Neural progenitor cell (in vitro differentiated cells): ENCODE data around the gene LRRC37A. TPM values are rescaled to one million over a fixed set of nuclear protein-coding genes. Genes with fewer than 3 reads are reported as not detected.
"Not testable (repeated sequence)": the region's sequence is repeated elsewhere in the genome, so short reads cannot be mapped to it uniquely, and the experiment has no call there.

Experiments used
- DNase-seq: peaks from one replicate; pipeline ENCODE4 v3.0.0-alpha.2; 2016; ENCODE audit warnings: low spot score
- H2AFZ ChIP-seq: fragments of 200-600 bp; sonication (generic); replicated peaks from 2 replicates; pipeline ENCODE4 v1.6.1; 2016; ENCODE audit warnings: antibody characterized with exemption
- H3F3A ChIP-seq: fragments of 200-600 bp; sonication (generic); 2 replicates; pipeline ENCODE4 v1.6.1; 2016; ENCODE audit warnings: antibody characterized with exemption, low read depth
- H3K27ac ChIP-seq: fragments of 200-600 bp; sonication (generic); 2 replicates; pipeline ENCODE4 v1.5.1; 2016; ENCODE audit warnings: mild to moderate bottlenecking
- H3K27me3 ChIP-seq: fragments of 200-600 bp; sonication (generic); 2 replicates; pipeline ENCODE4 v1.6.1; 2016; ENCODE audit warnings: mild to moderate bottlenecking, moderate library complexity
- H3K36me3 ChIP-seq: fragments of 200-600 bp; sonication (generic); 2 replicates; pipeline ENCODE4 v1.5.1; 2016
- H3K4me1 ChIP-seq: fragments of 200-600 bp; sonication (generic); 2 replicates; pipeline ENCODE4 v1.6.1; 2016; ENCODE audit warnings: mixed run types
- H3K4me2 ChIP-seq: fragments of 200-600 bp; sonication (generic); 2 replicates; pipeline ENCODE4 v1.6.1; 2016
- H3K4me3 ChIP-seq: fragments of 200-600 bp; sonication (generic); 2 replicates; pipeline ENCODE4 v1.5.1; 2016
- H3K79me2 ChIP-seq: fragments of 200-600 bp; sonication (generic); 2 replicates; pipeline ENCODE4 v1.6.1; 2016; ENCODE audit warnings: low read depth
- H3K9ac ChIP-seq: fragments of 200-600 bp; sonication (generic); 2 replicates; pipeline ENCODE4 v1.6.1; 2016
- H3K9me3 ChIP-seq: fragments of 200-600 bp; sonication (generic); 2 replicates; pipeline ENCODE4 v1.5.1; 2016; ENCODE audit warnings: low read depth
- H4K20me1 ChIP-seq: fragments of 200-600 bp; sonication (generic); 2 replicates; pipeline ENCODE4 v1.6.1; 2016; ENCODE audit warnings: low read depth
- H3K27ac Mint-ChIP-seq: 3 replicates; pipeline ENCODE4 v1.8.0; 2021; ENCODE audit warnings: mixed read lengths
- H3K27me3 Mint-ChIP-seq: 2 replicates; pipeline ENCODE4 v1.8.0; 2022; ENCODE audit warnings: low read depth, mild to moderate bottlenecking, inconsistent platforms, moderate library complexity, mixed read lengths; ENCODE audit not compliant: insufficient read depth
- H3K36me3 Mint-ChIP-seq: 3 replicates; pipeline ENCODE4 v1.8.0; 2021; ENCODE audit warnings: mixed read lengths
- H3K4me1 Mint-ChIP-seq: 3 replicates; pipeline ENCODE4 v1.8.0; 2021; ENCODE audit warnings: mixed read lengths
- H3K4me3 Mint-ChIP-seq: 3 replicates; pipeline ENCODE4 v1.8.0; 2021; ENCODE audit warnings: mild to moderate bottlenecking, moderate library complexity, mixed read lengths
- H3K9me3 Mint-ChIP-seq: 3 replicates; pipeline ENCODE4 v1.8.0; 2020; ENCODE audit warnings: mixed read lengths
- CTCF ChIP-seq: fragments of 200-600 bp; sonication (generic); IDR thresholded peaks from 2 replicates; pipeline ENCODE4 v1.5.1; 2017; ENCODE audit warnings: antibody characterized with exemption, mild to moderate bottlenecking
- EZH2 ChIP-seq: fragments of 200-600 bp; sonication (generic); IDR thresholded peaks from 2 replicates; pipeline ENCODE4 v1.6.1; 2017; ENCODE audit warnings: antibody characterized with exemption, mild to moderate bottlenecking, moderate library complexity
- EZH2phosphoT487 ChIP-seq: fragments of 200-600 bp; sonication (generic); IDR thresholded peaks from 2 replicates; pipeline ENCODE4 v1.6.1; 2017; ENCODE audit warnings: antibody characterized with exemption
- total RNA-seq: library from RNA; depleted of rRNA; stranded (reverse); fragments of >200 nt; gene quantifications from 2 replicates; pipeline ENCODE4 v1.2.3, GENCODE V29; 2015; ENCODE audit warnings: low replicate concordance

The LRRC37A gene
- total RNA-seq, 1 donor from 2014 or later = 7.9 TPM

- H3K9me3 ChIP-seq, H3K27ac ChIP-seq, H3K36me3 Mint-ChIP-seq, H3K9me3 Mint-ChIP-seq, H3K4me1 ChIP-seq, H3K9ac ChIP-seq, H3K79me2 ChIP-seq, DNase-seq, H3K36me3 ChIP-seq: not testable (repeated sequence)
- Mint-ChIP-seq H3K4me3 (peak overlapping the region; percentile 93), H3K27ac (peak overlapping the region; percentile 86), H3K4me1 (peaks cover 16% of the 10 kb centered on the region), H3K27me3 (peaks cover 43% of the 10 kb centered on the region)
- TF ChIP-seq EZH2phosphoT487 = peak; percentile 46
- H2AFZ ChIP-seq = peak overlapping the region; percentile 71
- H3K4me3 ChIP-seq = peak overlapping the region; percentile 71
- peaks cover 13% of the 10 kb centered on the region for H4K20me1 ChIP-seq
- H3K4me2 ChIP-seq = peak overlapping the region; percentile 82
- peaks cover 96% of the 10 kb centered on the region for H3K27me3 ChIP-seq
- peaks cover 29% of the 10 kb centered on the region for H3F3A ChIP-seq
Measured at GRCh38 chr17:46266063-46266655, 28.8 kb upstream of the LRRC37A start.

DNA sequence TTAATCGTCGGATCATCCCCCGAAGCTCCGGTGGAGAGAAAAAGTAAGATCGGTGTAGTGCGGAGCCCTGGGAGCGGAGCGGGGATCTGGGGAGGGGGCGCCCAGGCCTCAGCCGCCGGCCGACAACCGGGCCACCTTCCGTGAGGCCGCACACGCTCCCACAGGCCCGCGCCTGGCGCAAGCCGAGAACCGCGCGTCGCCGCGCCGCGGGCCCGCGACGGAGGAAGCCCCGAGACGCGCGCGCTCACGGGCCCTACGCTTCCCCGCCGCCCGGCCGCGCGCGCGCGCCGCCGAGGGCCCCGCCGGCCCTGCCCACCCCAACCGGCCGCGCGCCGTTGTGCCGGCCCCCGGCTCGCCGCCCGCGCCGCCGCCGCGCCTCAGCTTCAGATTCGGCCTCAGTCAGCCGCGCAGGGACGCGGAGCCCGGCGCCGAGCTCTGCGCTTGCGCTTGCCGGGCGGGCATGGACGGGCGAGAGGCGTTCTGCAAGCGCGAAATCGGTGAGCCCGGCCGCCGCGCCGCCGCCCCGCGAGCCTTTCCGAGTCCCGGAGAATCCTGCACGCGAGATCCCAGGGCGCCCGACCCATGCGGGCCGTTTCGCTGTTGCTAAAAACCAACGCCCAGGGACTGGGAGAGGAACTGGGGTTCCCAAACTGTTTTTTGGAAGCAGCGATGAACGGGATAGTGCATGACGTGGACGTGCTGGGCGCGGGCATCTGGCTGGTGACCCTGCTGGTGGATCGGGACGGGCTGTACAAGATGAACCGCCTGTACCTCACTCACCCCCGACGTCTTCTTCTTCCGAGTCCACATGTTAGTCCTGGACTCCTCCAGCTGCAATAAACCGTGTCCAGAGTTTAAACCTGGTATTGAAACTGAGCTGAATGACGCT lies 28.0 kb upstream of the LRRC37A start:
- H3F3A ChIP-seq = peaks cover 29% of the 10 kb centered on the region
- no peaks in the 10 kb centered on the region for H3K9me3 Mint-ChIP-seq
- peaks cover 46% of the 10 kb centered on the region for H3K27me3 Mint-ChIP-seq
- H4K20me1 ChIP-seq = peaks cover 13% of the 10 kb centered on the region
- peaks cover 89% of the 10 kb centered on the region for H3K27me3 ChIP-seq
- H3K4me2 ChIP-seq = peak overlapping the region; percentile 89
- H3K27ac Mint-ChIP-seq = peak overlapping the region; percentile 86
- H3K36me3 Mint-ChIP-seq = no peaks in the 10 kb centered on the region
- no peak overlapping the region for H3K27ac ChIP-seq
- peak overlapping the region; percentile 99 for H2AFZ ChIP-seq
- H3K36me3 ChIP-seq = no peaks in the 10 kb centered on the region
- H3K4me1 ChIP-seq = no peaks in the 10 kb centered on the region
- H3K9me3 ChIP-seq = no peaks in the 10 kb centered on the region
- H3K4me1 Mint-ChIP-seq = peaks cover 16% of the 10 kb centered on the region
- DNase-seq = peak; percentile 97
- H3K4me3 Mint-ChIP-seq = peak overlapping the region; percentile 93
- peak; percentile 86 for TF ChIP-seq EZH2
- no peak for TF ChIP-seq CTCF
- TF ChIP-seq EZH2phosphoT487 = peak; percentile 28
- peak overlapping the region; percentile 71 for H3K4me3 ChIP-seq
- H3K79me2 ChIP-seq = no peaks in the 10 kb centered on the region
- H3K9ac ChIP-seq = no peak overlapping the region

DNA sequence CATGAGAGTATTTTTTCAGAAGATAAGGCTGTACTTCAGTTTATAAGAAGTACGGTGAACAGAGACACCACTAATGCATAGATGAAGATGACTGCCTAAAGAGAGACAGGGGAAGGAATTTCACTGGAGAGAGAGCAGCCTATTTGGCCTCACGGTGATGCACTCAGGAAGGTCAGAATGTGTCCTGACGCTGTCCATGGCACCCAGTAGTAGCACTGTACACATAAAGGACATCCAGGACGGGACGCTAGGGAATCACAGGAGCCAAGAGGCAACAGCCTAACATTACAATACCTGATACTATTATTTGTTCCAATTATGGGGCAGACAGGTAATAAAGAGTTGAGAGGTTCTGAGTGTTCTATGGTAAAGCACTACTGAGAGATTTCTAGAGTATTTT lies 24.9 kb upstream of the LRRC37A start:
- Histone ChIP-seq H3F3A (peaks cover 25% of the 10 kb centered on the region), H3K79me2 (no peaks in the 10 kb centered on the region), H4K20me1 (peaks cover 13% of the 10 kb centered on the region), H3K27me3 (peaks cover 73% of the 10 kb centered on the region), H3K36me3 (no peaks in the 10 kb centered on the region), H2AFZ (no peak overlapping the region), H3K9me3 (no peaks in the 10 kb centered on the region), H3K4me1 (no peaks in the 10 kb centered on the region), H3K4me2 (no peak overlapping the region), H3K4me3 (no peak overlapping the region), H3K9ac (no peak overlapping the region), H3K27ac (no peak overlapping the region)
- H3K9me3 Mint-ChIP-seq = no peaks in the 10 kb centered on the region
- no peak overlapping the region for H3K4me3 Mint-ChIP-seq
- peaks cover 16% of the 10 kb centered on the region for H3K4me1 Mint-ChIP-seq
- H3K36me3 Mint-ChIP-seq = no peaks in the 10 kb centered on the region
- H3K27me3 Mint-ChIP-seq = peaks cover 35% of the 10 kb centered on the region
- DNase-seq = no peak
- no peak for TF ChIP-seq EZH2
- TF ChIP-seq EZH2phosphoT487 = no peak
- TF ChIP-seq CTCF = no peak
- H3K27ac Mint-ChIP-seq = no peak overlapping the region
